ENCODE results near the gene FGF14. TPM values are rescaled to one million over a fixed set of nuclear protein-coding genes. Genes with fewer than 3 reads are reported as not detected.

FGF14 gene
- total RNA-seq, 1 donor from 2014 or later = 0.22 TPM

DNA sequence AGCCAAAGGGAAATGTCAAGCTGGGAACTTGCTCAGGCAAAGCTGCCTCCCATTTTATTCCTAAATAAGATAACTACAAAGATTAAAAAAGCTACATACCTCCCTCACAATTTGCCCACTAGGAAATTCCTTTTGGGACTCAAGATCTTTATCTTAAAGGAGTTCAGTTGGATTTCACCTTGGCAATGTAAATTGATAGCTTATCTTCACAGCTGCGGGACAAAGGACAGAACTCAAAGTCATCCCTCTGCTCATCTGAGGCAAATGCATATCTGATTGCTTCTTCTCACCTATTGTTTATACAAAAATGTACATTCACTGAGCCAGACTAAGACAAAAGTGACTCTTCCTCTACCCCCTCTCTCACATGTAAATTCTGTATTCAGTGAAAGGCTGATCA lies 47.8 kb downstream of the FGF14 start:
- no peak overlapping the region for H3K4me3 Mint-ChIP-seq (ENCODE audit: unreplicated experiment)
- H3K27me3 Mint-ChIP-seq (ENCODE audit: low read depth) = peaks cover 11% of the 10 kb centered on the region
- no peaks in the 10 kb centered on the region for H3K36me3 Mint-ChIP-seq (ENCODE audit: low read depth)
- H3K27ac Mint-ChIP-seq (ENCODE audit: unreplicated experiment) = no peak overlapping the region
- no peaks in the 10 kb centered on the region for H3K4me1 Mint-ChIP-seq (ENCODE audit: low read depth)
- no peak for TF ChIP-seq CTCF (IDR thresholded peaks at IDR 0.05)
- DNase-seq (ENCODE audit: low spot score) = no peak
- peaks cover 2% of the 10 kb centered on the region for H3K9me3 Mint-ChIP-seq (ENCODE audit: low read depth)

GRCh38 chr13:102351521-102351920 lies 50.3 kb downstream of the FGF14 start:
- Mint-ChIP-seq H3K27ac (ENCODE audit: unreplicated experiment) (no peak overlapping the region), H3K27me3 (ENCODE audit: low read depth) (peaks cover 14% of the 10 kb centered on the region), H3K36me3 (ENCODE audit: low read depth) (no peaks in the 10 kb centered on the region), H3K4me1 (ENCODE audit: low read depth) (no peaks in the 10 kb centered on the region), H3K9me3 (ENCODE audit: low read depth) (no peaks in the 10 kb centered on the region), H3K4me3 (ENCODE audit: unreplicated experiment) (no peak overlapping the region)
- TF ChIP-seq CTCF (IDR thresholded peaks at IDR 0.05) = no peak
- no peak for DNase-seq (ENCODE audit: low spot score)

DNA sequence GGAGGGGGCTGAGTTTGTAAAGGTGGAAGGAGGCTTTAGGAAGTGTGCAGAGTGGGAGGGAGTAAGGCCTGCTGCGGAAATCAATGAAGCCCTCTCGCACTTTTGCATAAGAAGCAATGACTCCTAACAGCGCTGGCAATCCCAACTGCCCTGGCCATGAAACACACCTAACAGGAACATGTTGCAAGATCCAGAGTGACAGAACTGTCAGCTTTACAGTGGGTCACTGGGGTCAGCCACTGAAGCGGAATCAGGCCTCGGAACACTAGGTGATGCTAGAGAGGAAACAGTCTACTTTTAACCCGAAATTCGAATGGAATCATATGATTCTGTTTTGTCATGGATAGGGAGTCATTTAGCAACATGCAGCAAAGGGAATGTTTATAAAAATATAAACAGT lies 54.4 kb downstream of the FGF14 start:
- Mint-ChIP-seq H3K36me3 (ENCODE audit: low read depth) (no peaks in the 10 kb centered on the region), H3K9me3 (ENCODE audit: low read depth) (no peaks in the 10 kb centered on the region), H3K4me3 (ENCODE audit: unreplicated experiment) (no peak overlapping the region), H3K4me1 (ENCODE audit: low read depth) (no peaks in the 10 kb centered on the region), H3K27me3 (ENCODE audit: low read depth) (peaks cover 16% of the 10 kb centered on the region), H3K27ac (ENCODE audit: unreplicated experiment) (no peak overlapping the region)
- no peak for DNase-seq (ENCODE audit: low spot score)
- TF ChIP-seq CTCF (IDR thresholded peaks at IDR 0.05) = no peak

DNA sequence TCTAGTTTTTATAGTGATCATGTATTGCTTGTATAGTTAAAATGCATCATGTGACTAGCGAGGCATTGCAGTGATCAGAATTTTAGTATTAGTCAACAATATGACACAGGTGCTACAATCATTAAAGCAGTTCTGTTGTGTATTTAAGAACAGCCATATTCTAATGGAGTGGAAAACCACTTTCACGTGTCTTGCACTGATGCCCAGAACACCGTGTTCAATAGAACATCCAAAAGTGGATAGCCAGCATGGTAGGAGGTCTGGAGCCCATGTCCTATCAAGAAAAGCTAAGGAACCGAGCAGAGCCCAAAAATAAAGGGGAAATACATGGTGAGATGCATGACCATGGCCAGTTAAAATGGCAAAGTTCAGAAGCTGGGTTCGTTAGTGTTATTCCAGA lies 55.1 kb downstream of the FGF14 start:
- H3K9me3 Mint-ChIP-seq (ENCODE audit: low read depth) = no peaks in the 10 kb centered on the region
- H3K4me3 Mint-ChIP-seq (ENCODE audit: unreplicated experiment) = no peak overlapping the region
- no peak for TF ChIP-seq CTCF (IDR thresholded peaks at IDR 0.05)
- peaks cover 14% of the 10 kb centered on the region for H3K27me3 Mint-ChIP-seq (ENCODE audit: low read depth)
- H3K36me3 Mint-ChIP-seq (ENCODE audit: low read depth) = no peaks in the 10 kb centered on the region
- no peak for DNase-seq (ENCODE audit: low spot score)
- no peak overlapping the region for H3K27ac Mint-ChIP-seq (ENCODE audit: unreplicated experiment)
- no peaks in the 10 kb centered on the region for H3K4me1 Mint-ChIP-seq (ENCODE audit: low read depth)

DNA sequence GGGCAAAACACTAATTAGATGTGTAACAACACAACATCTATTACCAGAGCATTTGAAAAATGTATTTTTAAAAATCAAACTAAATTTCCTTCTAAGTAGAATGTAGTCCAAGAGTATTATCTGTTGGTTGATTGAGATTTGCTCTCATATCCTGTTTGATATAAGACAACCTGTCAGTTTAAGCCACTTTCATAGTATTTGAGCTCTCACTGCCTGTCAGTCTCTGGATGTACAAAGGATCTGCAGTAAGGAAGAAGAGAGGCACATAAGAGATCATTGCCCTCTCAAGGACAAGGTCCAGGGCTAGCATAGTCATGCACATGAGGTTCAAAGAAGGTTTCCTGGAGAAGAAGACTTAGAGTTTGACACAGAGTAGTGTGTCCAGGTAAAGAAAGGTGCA lies 57.4 kb downstream of the FGF14 start:
- no peak for TF ChIP-seq CTCF (IDR thresholded peaks at IDR 0.05)
- no peaks in the 10 kb centered on the region for H3K4me1 Mint-ChIP-seq (ENCODE audit: low read depth)
- H3K36me3 Mint-ChIP-seq (ENCODE audit: low read depth) = no peaks in the 10 kb centered on the region
- H3K27ac Mint-ChIP-seq (ENCODE audit: unreplicated experiment) = no peak overlapping the region
- no peaks in the 10 kb centered on the region for H3K9me3 Mint-ChIP-seq (ENCODE audit: low read depth)
- DNase-seq (ENCODE audit: low spot score) = no peak
- H3K27me3 Mint-ChIP-seq (ENCODE audit: low read depth) = peaks cover 19% of the 10 kb centered on the region
- no peak overlapping the region for H3K4me3 Mint-ChIP-seq (ENCODE audit: unreplicated experiment)

Measured in chondrocyte (in vitro differentiated cells).